ENCODE data around the gene TBPL1.
A peak's percentile ranks its signal among the peaks of the same experiment; 100 is the strongest.
"Not testable (repeated sequence)": the region's sequence is repeated elsewhere in the genome, so short reads cannot be mapped to it uniquely, and the experiment has no call there.

The TBPL1 gene

GRCh38 chr6:133977983-133978895 lies 25.2 kb downstream of the TBPL1 start:
- Mint-ChIP-seq H3K36me3 (ENCODE audit: low read depth) (peaks cover 34% of the 10 kb centered on the region), H3K4me1 (ENCODE audit: low read depth) (peaks cover 38% of the 10 kb centered on the region), H3K9me3 (no peaks in the 10 kb centered on the region), H3K27ac (no peak overlapping the region), H3K4me3 (no peak overlapping the region), H3K27me3 (no peaks in the 10 kb centered on the region)
- DNase-seq: no peak

GRCh38 chr6:133978896-133979240 lies 25.8 kb downstream of the TBPL1 start:
- Mint-ChIP-seq H3K4me1 (ENCODE audit: low read depth) (peaks cover 39% of the 10 kb centered on the region), H3K36me3 (ENCODE audit: low read depth) (peaks cover 40% of the 10 kb centered on the region), H3K4me3 (no peak overlapping the region), H3K9me3 (no peaks in the 10 kb centered on the region), H3K27ac (no peak overlapping the region), H3K27me3 (no peaks in the 10 kb centered on the region)
- DNase-seq: no peak

- H3K4me3 Mint-ChIP-seq, H3K9me3 Mint-ChIP-seq, H3K27ac Mint-ChIP-seq, DNase-seq, H3K27me3 Mint-ChIP-seq: not testable (repeated sequence)
- peaks cover 42% of the 10 kb centered on the region for H3K4me1 Mint-ChIP-seq (ENCODE audit: low read depth)
- peaks cover 46% of the 10 kb centered on the region for H3K36me3 Mint-ChIP-seq (ENCODE audit: low read depth)
These were observed 26.4 kb downstream of the TBPL1 start for GRCh38 chr6:133979269-133979963.

GRCh38 chr6:133980168-133980567 lies 27.1 kb downstream of the TBPL1 start:
- Mint-ChIP-seq H3K4me1 (ENCODE audit: low read depth) (peaks cover 46% of the 10 kb centered on the region), H3K9me3 (no peaks in the 10 kb centered on the region), H3K27ac (no peak overlapping the region), H3K36me3 (ENCODE audit: low read depth) (peaks cover 52% of the 10 kb centered on the region), H3K4me3 (no peak overlapping the region), H3K27me3 (no peaks in the 10 kb centered on the region)
- no peak for DNase-seq

GRCh38 chr6:133983099-133983939 lies 30.3 kb downstream of the TBPL1 start:
- DNase-seq: peak; percentile 41
- H3K9me3 Mint-ChIP-seq: no peaks in the 10 kb centered on the region
- H3K4me1 Mint-ChIP-seq (ENCODE audit: low read depth): peaks cover 47% of the 10 kb centered on the region
- H3K4me3 Mint-ChIP-seq: peak overlapping the region; percentile 10
- peak overlapping the region; percentile 42 for H3K27ac Mint-ChIP-seq
- peaks cover 77% of the 10 kb centered on the region for H3K36me3 Mint-ChIP-seq (ENCODE audit: low read depth)
- no peaks in the 10 kb centered on the region for H3K27me3 Mint-ChIP-seq

- peaks cover 40% of the 10 kb centered on the region for H3K4me1 Mint-ChIP-seq (ENCODE audit: low read depth)
- H3K27ac Mint-ChIP-seq: no peak overlapping the region
- H3K36me3 Mint-ChIP-seq (ENCODE audit: low read depth): peaks cover 82% of the 10 kb centered on the region
- no peak overlapping the region for H3K4me3 Mint-ChIP-seq
- no peak for DNase-seq
- H3K27me3 Mint-ChIP-seq: no peaks in the 10 kb centered on the region
- H3K9me3 Mint-ChIP-seq: no peaks in the 10 kb centered on the region
These were observed 32.9 kb downstream of the TBPL1 start for GRCh38 chr6:133985970-133986369.

GRCh38 chr6:133986942-133987341 lies 33.9 kb downstream of the TBPL1 start:
- no peaks in the 10 kb centered on the region for H3K27me3 Mint-ChIP-seq
- no peak for DNase-seq
- H3K9me3 Mint-ChIP-seq: no peaks in the 10 kb centered on the region
- no peak overlapping the region for H3K27ac Mint-ChIP-seq
- H3K36me3 Mint-ChIP-seq (ENCODE audit: low read depth): peaks cover 72% of the 10 kb centered on the region
- H3K4me3 Mint-ChIP-seq: no peak overlapping the region
- H3K4me1 Mint-ChIP-seq (ENCODE audit: low read depth): peaks cover 38% of the 10 kb centered on the region

- no peaks in the 10 kb centered on the region for H3K27me3 Mint-ChIP-seq
- H3K9me3 Mint-ChIP-seq: no peaks in the 10 kb centered on the region
- H3K36me3 Mint-ChIP-seq (ENCODE audit: low read depth): peaks cover 48% of the 10 kb centered on the region
- no peak overlapping the region for H3K27ac Mint-ChIP-seq
- peaks cover 19% of the 10 kb centered on the region for H3K4me1 Mint-ChIP-seq (ENCODE audit: low read depth)
- no peak overlapping the region for H3K4me3 Mint-ChIP-seq
- no peak for DNase-seq
These were observed 36.5 kb downstream of the TBPL1 start for GRCh38 chr6:133989525-133989924.

GRCh38 chr6:133990321-133990720 lies 37.3 kb downstream of the TBPL1 start:
- Mint-ChIP-seq H3K27me3 (no peaks in the 10 kb centered on the region), H3K4me3 (no peak overlapping the region), H3K4me1 (ENCODE audit: low read depth) (peaks cover 15% of the 10 kb centered on the region), H3K36me3 (ENCODE audit: low read depth) (peaks cover 42% of the 10 kb centered on the region), H3K27ac (no peak overlapping the region), H3K9me3 (no peaks in the 10 kb centered on the region)
- no peak for DNase-seq

GRCh38 chr6:133991096-133991593 lies 38.1 kb downstream of the TBPL1 start:
- DNase-seq: no peak
- Mint-ChIP-seq H3K27ac (no peak overlapping the region), H3K4me3 (no peak overlapping the region), H3K9me3 (no peaks in the 10 kb centered on the region), H3K27me3 (no peaks in the 10 kb centered on the region), H3K4me1 (ENCODE audit: low read depth) (peaks cover 7% of the 10 kb centered on the region), H3K36me3 (ENCODE audit: low read depth) (peaks cover 34% of the 10 kb centered on the region)

- Mint-ChIP-seq H3K4me1 (ENCODE audit: low read depth) (peaks cover 2% of the 10 kb centered on the region), H3K4me3 (no peak overlapping the region), H3K36me3 (ENCODE audit: low read depth) (peaks cover 15% of the 10 kb centered on the region), H3K27ac (no peak overlapping the region), H3K27me3 (no peaks in the 10 kb centered on the region), H3K9me3 (no peaks in the 10 kb centered on the region)
- no peak for DNase-seq
These were observed 40.1 kb downstream of the TBPL1 start for GRCh38 chr6:133992992-133993680.

GRCh38 chr6:133995296-133995695 lies 42.3 kb downstream of the TBPL1 start:
- Mint-ChIP-seq H3K4me3 (no peak overlapping the region), H3K36me3 (ENCODE audit: low read depth) (no peaks in the 10 kb centered on the region), H3K27me3 (no peaks in the 10 kb centered on the region), H3K9me3 (no peaks in the 10 kb centered on the region), H3K27ac (no peak overlapping the region), H3K4me1 (ENCODE audit: low read depth) (peaks cover 2% of the 10 kb centered on the region)
- no peak for DNase-seq

- no peaks in the 10 kb centered on the region for H3K27me3 Mint-ChIP-seq
- H3K36me3 Mint-ChIP-seq (ENCODE audit: low read depth): no peaks in the 10 kb centered on the region
- H3K9me3 Mint-ChIP-seq: no peaks in the 10 kb centered on the region
- H3K4me3 Mint-ChIP-seq: no peak overlapping the region
- H3K27ac Mint-ChIP-seq: no peak overlapping the region
- no peaks in the 10 kb centered on the region for H3K4me1 Mint-ChIP-seq (ENCODE audit: low read depth)
- DNase-seq: no peak
These were observed 42.7 kb downstream of the TBPL1 start for GRCh38 chr6:133995758-133996157.

GRCh38 chr6:133997267-133997666 lies 44.2 kb downstream of the TBPL1 start:
- Mint-ChIP-seq H3K36me3 (ENCODE audit: low read depth) (no peaks in the 10 kb centered on the region), H3K27ac (no peak overlapping the region), H3K9me3 (no peaks in the 10 kb centered on the region)

More at GRCh38 chr6:133997267-133997666, 44.2 kb downstream of the TBPL1 start:
- DNase-seq: no peak
- Mint-ChIP-seq H3K4me3 (no peak overlapping the region), H3K27me3 (no peaks in the 10 kb centered on the region), H3K4me1 (ENCODE audit: low read depth) (no peaks in the 10 kb centered on the region)
